IgD-negative memory B cell (primary cell): ENCODE measurements around the gene CDYL. TPM values are rescaled to one million over a fixed set of nuclear protein-coding genes. Genes with fewer than 3 reads are reported as not detected.

Experiments
- H3K27ac Mint-ChIP-seq, 3 donors: one replicate each; pipeline ENCODE4 v1.8.0; 2020 to 2022; ENCODE audit warnings: mild to moderate bottlenecking in 3 of 3, mixed read lengths in 3 of 3, moderate library complexity in 1 of 3
- H3K27me3 Mint-ChIP-seq: one replicate; pipeline ENCODE4 v1.8.0; 2021; ENCODE audit warnings: mixed read lengths
- H3K36me3 Mint-ChIP-seq: one replicate; pipeline ENCODE4 v1.8.0; 2020; ENCODE audit warnings: mild to moderate bottlenecking, mixed read lengths
- H3K4me1 Mint-ChIP-seq, 3 donors: one replicate each; pipeline ENCODE4 v1.8.0; 2020 to 2022; ENCODE audit warnings: mixed read lengths in 3 of 3, mild to moderate bottlenecking in 1 of 3
- H3K4me3 Mint-ChIP-seq, 4 donors: one replicate each; pipeline ENCODE4 v1.8.0; 2020 to 2022; ENCODE audit warnings: mild to moderate bottlenecking in 4 of 4, mixed read lengths in 4 of 4, moderate library complexity in 3 of 4
- H3K9me3 Mint-ChIP-seq, 3 donors: one replicate each; pipeline ENCODE4 v1.8.0; 2020 to 2021; ENCODE audit warnings: mixed read lengths in 3 of 3, mild to moderate bottlenecking in 1 of 3
- polyA plus RNA-seq: library from polyadenylated mRNA; unstranded; fragments of 300-500 nt; fragmentation: Illumina TruSeq; gene quantifications from one replicate; pipeline ENCODE4 v1.2.3, GENCODE V29; 2021

CDYL gene
- polyA plus RNA-seq, 1 donor from 2014 or later, result 5.3 TPM

GRCh38 chr6:4883298-4883697, 107.1 kb downstream of the CDYL start:
- Mint-ChIP-seq H3K27ac (no peak overlapping the region), H3K36me3 (no peaks in the 10 kb centered on the region), H3K4me3 (peak overlapping the region in 1 of 4 donors; percentile 63), H3K4me1 (peaks cover 56 to 69% (median 59%) of the 10 kb centered on the region in 3 donors), H3K27me3 (no peaks in the 10 kb centered on the region), H3K9me3 (peaks cover 0 to 4% (median 4%) of the 10 kb centered on the region in 3 donors)

GRCh38 chr6:4884646-4885340, 108.6 kb downstream of the CDYL start:
- Mint-ChIP-seq H3K4me3 (peak overlapping the region in 1 of 4 donors; percentile 62), H3K36me3 (no peaks in the 10 kb centered on the region), H3K9me3 (peaks cover 0 to 4% (median 3%) of the 10 kb centered on the region in 3 donors), H3K27me3 (no peaks in the 10 kb centered on the region), H3K4me1 (peaks cover 63 to 75% (median 64%) of the 10 kb centered on the region in 3 donors), H3K27ac (peak overlapping the region in 1 of 3 donors; percentile 74)

- H3K36me3 Mint-ChIP-seq, result no peaks in the 10 kb centered on the region
- H3K9me3 Mint-ChIP-seq, result peaks cover 0 to 4% (median 0%) of the 10 kb centered on the region in 3 donors
- H3K27ac Mint-ChIP-seq, result peak overlapping the region in 2 of 3 donors; percentile 6 to 74
- peak overlapping the region in 3 of 4 donors; percentile 0 to 62 (median 3) for H3K4me3 Mint-ChIP-seq
- peaks cover 60 to 73% (median 64%) of the 10 kb centered on the region in 3 donors for H3K4me1 Mint-ChIP-seq
- no peaks in the 10 kb centered on the region for H3K27me3 Mint-ChIP-seq
Observed at GRCh38 chr6:4885341-4885933, 109.2 kb downstream of the CDYL start.

- Mint-ChIP-seq H3K9me3 (no peaks in the 10 kb centered on the region), H3K27me3 (no peaks in the 10 kb centered on the region), H3K4me3 (no peak overlapping the region), H3K36me3 (peaks cover 6% of the 10 kb centered on the region), H3K27ac (no peak overlapping the region), H3K4me1 (peaks cover 37 to 52% (median 42%) of the 10 kb centered on the region in 3 donors)
Observed at GRCh38 chr6:4888841-4889240, 112.6 kb downstream of the CDYL start.

- H3K4me3 Mint-ChIP-seq, result no peak overlapping the region
- H3K36me3 Mint-ChIP-seq, result peaks cover 9% of the 10 kb centered on the region
- peaks cover 30 to 43% (median 34%) of the 10 kb centered on the region in 3 donors for H3K4me1 Mint-ChIP-seq
- peak overlapping the region in 1 of 3 donors; percentile 3 for H3K27ac Mint-ChIP-seq
- H3K27me3 Mint-ChIP-seq, result no peaks in the 10 kb centered on the region
- no peaks in the 10 kb centered on the region for H3K9me3 Mint-ChIP-seq
Observed at GRCh38 chr6:4889701-4890100, 113.5 kb downstream of the CDYL start.

- Mint-ChIP-seq H3K9me3 (no peaks in the 10 kb centered on the region), H3K36me3 (peaks cover 9% of the 10 kb centered on the region), H3K4me3 (no peak overlapping the region), H3K27ac (no peak overlapping the region), H3K27me3 (no peaks in the 10 kb centered on the region), H3K4me1 (peaks cover 28 to 41% (median 31%) of the 10 kb centered on the region in 3 donors)
Observed at GRCh38 chr6:4890191-4890590, 114.0 kb downstream of the CDYL start.

- Mint-ChIP-seq H3K4me3 (no peak overlapping the region), H3K36me3 (peaks cover 9% of the 10 kb centered on the region), H3K9me3 (no peaks in the 10 kb centered on the region), H3K27ac (no peak overlapping the region), H3K27me3 (no peaks in the 10 kb centered on the region), H3K4me1 (peaks cover 24 to 37% (median 27%) of the 10 kb centered on the region in 3 donors)
Observed at GRCh38 chr6:4890627-4891026, 114.4 kb downstream of the CDYL start.

GRCh38 chr6:4891141-4891540, 114.9 kb downstream of the CDYL start:
- H3K36me3 Mint-ChIP-seq, result peaks cover 9% of the 10 kb centered on the region
- no peaks in the 10 kb centered on the region for H3K27me3 Mint-ChIP-seq
- H3K27ac Mint-ChIP-seq, result no peak overlapping the region
- peaks cover 20 to 32% (median 24%) of the 10 kb centered on the region in 3 donors for H3K4me1 Mint-ChIP-seq
- H3K4me3 Mint-ChIP-seq, result no peak overlapping the region
- no peaks in the 10 kb centered on the region for H3K9me3 Mint-ChIP-seq

GRCh38 chr6:4892785-4893485, 116.7 kb downstream of the CDYL start:
- H3K4me1 Mint-ChIP-seq, result peaks cover 9 to 20% (median 19%) of the 10 kb centered on the region in 3 donors
- H3K27ac Mint-ChIP-seq, result no peak overlapping the region
- H3K36me3 Mint-ChIP-seq, result peaks cover 16% of the 10 kb centered on the region
- H3K9me3 Mint-ChIP-seq, result no peaks in the 10 kb centered on the region
- H3K27me3 Mint-ChIP-seq, result no peaks in the 10 kb centered on the region
- H3K4me3 Mint-ChIP-seq, result no peak overlapping the region

GRCh38 chr6:4894049-4894448, 117.8 kb downstream of the CDYL start:
- Mint-ChIP-seq H3K36me3 (peaks cover 19% of the 10 kb centered on the region), H3K4me3 (no peak overlapping the region), H3K9me3 (no peaks in the 10 kb centered on the region), H3K27ac (no peak overlapping the region), H3K27me3 (no peaks in the 10 kb centered on the region), H3K4me1 (peaks cover 6 to 13% (median 12%) of the 10 kb centered on the region in 3 donors)

GRCh38 chr6:4895971-4896370, 119.8 kb downstream of the CDYL start:
- Mint-ChIP-seq H3K36me3 (peaks cover 21% of the 10 kb centered on the region), H3K4me3 (no peak overlapping the region), H3K27ac (no peak overlapping the region), H3K9me3 (no peaks in the 10 kb centered on the region), H3K27me3 (no peaks in the 10 kb centered on the region), H3K4me1 (peaks cover 4 to 6% (median 6%) of the 10 kb centered on the region in 3 donors)

GRCh38 chr6:4896401-4896800, 120.2 kb downstream of the CDYL start:
- Mint-ChIP-seq H3K9me3 (no peaks in the 10 kb centered on the region), H3K27me3 (no peaks in the 10 kb centered on the region), H3K27ac (no peak overlapping the region), H3K36me3 (peaks cover 23% of the 10 kb centered on the region), H3K4me1 (peaks cover 7 to 10% (median 10%) of the 10 kb centered on the region in 3 donors), H3K4me3 (peak overlapping the region in 1 of 4 donors; percentile 15)

- H3K27me3 Mint-ChIP-seq, result no peaks in the 10 kb centered on the region
- H3K27ac Mint-ChIP-seq, result no peak overlapping the region
- no peaks in the 10 kb centered on the region for H3K9me3 Mint-ChIP-seq
- peaks cover 18 to 21% (median 21%) of the 10 kb centered on the region in 3 donors for H3K4me1 Mint-ChIP-seq
- peaks cover 16% of the 10 kb centered on the region for H3K36me3 Mint-ChIP-seq
- no peak overlapping the region for H3K4me3 Mint-ChIP-seq
Observed at GRCh38 chr6:4899249-4900034, 123.2 kb downstream of the CDYL start.

GRCh38 chr6:4901386-4902061, 125.3 kb downstream of the CDYL start:
- peak overlapping the region in 2 of 4 donors; percentile 49 to 89 for H3K4me3 Mint-ChIP-seq
- peak overlapping the region; percentile 11 to 85 (median 41) for H3K27ac Mint-ChIP-seq
- no peaks in the 10 kb centered on the region for H3K9me3 Mint-ChIP-seq
- no peaks in the 10 kb centered on the region for H3K27me3 Mint-ChIP-seq
- peaks cover 25 to 32% (median 26%) of the 10 kb centered on the region in 3 donors for H3K4me1 Mint-ChIP-seq
- peaks cover 16% of the 10 kb centered on the region for H3K36me3 Mint-ChIP-seq
